Gastroesophageal sphincter (tissue), 4 donors: ENCODE results near the gene P2RY4. TPM values are rescaled to one million over a fixed set of nuclear protein-coding genes. Genes with fewer than 3 reads are reported as not detected.
A peak's percentile ranks its signal among the peaks of the same experiment; 100 is the strongest.
"Not testable (repeated sequence)": the region's sequence is repeated elsewhere in the genome, so short reads cannot be mapped to it uniquely, and the experiment has no call there.

ENCODE experiments used
- ATAC-seq: fragments of 150-250 bp; one replicate; pipeline ENCODE4 v1.9.1; 2016; ENCODE audit warnings: mild to moderate bottlenecking, moderate library complexity
- H3K27ac ChIP-seq, 4 donors: fragments of 200-600 bp; sonication (generic) in 3 of 4; 1 replicate in 3 of 4; 2 replicates in 1 of 4; pipeline ENCODE4 v1.5.1; 2016 to 2019
- H3K27me3 ChIP-seq: fragments of 200-600 bp; sonication (generic); one replicate; pipeline ENCODE4 v1.5.1; 2019
- H3K36me3 ChIP-seq, 2 donors: fragments of 200-600 bp; sonication (generic); one replicate each; pipeline ENCODE4 v1.5.1; 2019; ENCODE audit warnings: control low read depth in 1 of 2
- H3K4me1 ChIP-seq, 3 donors: fragments of 200-600 bp; sonication (generic); 1 replicate in 2 of 3; 2 replicates in 1 of 3; pipeline ENCODE4 v1.5.1; 2016 to 2019; ENCODE audit warnings: control low read depth in 2 of 3
- H3K4me3 ChIP-seq, 2 donors: fragments of 200-600 bp; sonication (generic); one replicate each; pipeline ENCODE4 v1.5.1; 2019; ENCODE audit warnings: mild to moderate bottlenecking in 1 of 2, moderate library complexity in 1 of 2
- H3K9me3 ChIP-seq, 3 donors: fragments of 200-600 bp; sonication (generic); one replicate each; pipeline ENCODE4 v1.5.1; 2017 to 2019; ENCODE audit warnings: control low read depth in 2 of 3
- EP300 ChIP-seq: sonication (generic); formaldehyde crosslinking; IDR thresholded peaks from one replicate; pipeline ENCODE4 v1.6.1; 2017; ENCODE audit warnings: antibody characterized with exemption, mild to moderate bottlenecking
- POLR2A ChIP-seq, 2 donors: fragments of 450-650 bp; IDR thresholded peaks; one replicate each; pipeline ENCODE4 v1.6.1; 2017; ENCODE audit warnings: antibody characterized with exemption in 2 of 2, mild to moderate bottlenecking in 2 of 2, moderate library complexity in 1 of 2
- POLR2AphosphoS5 ChIP-seq: sonication (generic); formaldehyde crosslinking; IDR thresholded peaks from one replicate; pipeline ENCODE4 v1.6.1; 2017; ENCODE audit warnings: antibody characterized with exemption
- WGBS, 2 donors: methylation state at CpG; one replicate each; pipeline ENCODE4 v1.1.5; 2018; ENCODE audit warnings: low coverage in 1 of 2; 5-methylcytosine and 5-hydroxymethylcytosine counted together
- total RNA-seq, 4 donors: library from RNA; depleted of rRNA; stranded (reverse); fragments of >200 nt; gene quantifications; one replicate each; pipeline ENCODE4 v1.1.0, GENCODE V29; 2016
- TF ChIP-seq, protein P1 (sequence below), 4 experiments: fragments of 200-600 bp in 2 of 4; fragments of 450-650 bp in 2 of 4; sonication (generic) in 1 of 4; IDR thresholded peaks; one replicate each; pipeline ENCODE4 v1.5.1; 2017 to 2019; ENCODE audit warnings: antibody characterized with exemption in 4 of 4, mild to moderate bottlenecking in 2 of 4, moderate library complexity in 2 of 4

The P2RY4 gene
- total RNA-seq, 4 donors from 2014 or later: 0.27 to 0.93 (median 0.50) TPM; not detected in 1

GRCh38 chrX:70289168-70289792, 29.3 kb upstream of the P2RY4 start:
- Histone ChIP-seq H3K27me3 (no peaks in the 10 kb centered on the region), H3K9me3 (no peaks in the 10 kb centered on the region), H3K27ac (peak overlapping the region; percentile 35 to 76 (median 71)), H3K4me3 (peak overlapping the region; percentile 54 to 55), H3K4me1 (peaks cover 0 to 10% (median 0%) of the 10 kb centered on the region in 3 donors), H3K36me3 (peaks cover 0 to 33% of the 10 kb centered on the region in 2 donors)
- TF ChIP-seq POLR2A (IDR thresholded peaks at IDR 0.05) (no peak), POLR2AphosphoS5 (no peak), EP300 (no peak)
- TF ChIP-seq, protein P1, sequence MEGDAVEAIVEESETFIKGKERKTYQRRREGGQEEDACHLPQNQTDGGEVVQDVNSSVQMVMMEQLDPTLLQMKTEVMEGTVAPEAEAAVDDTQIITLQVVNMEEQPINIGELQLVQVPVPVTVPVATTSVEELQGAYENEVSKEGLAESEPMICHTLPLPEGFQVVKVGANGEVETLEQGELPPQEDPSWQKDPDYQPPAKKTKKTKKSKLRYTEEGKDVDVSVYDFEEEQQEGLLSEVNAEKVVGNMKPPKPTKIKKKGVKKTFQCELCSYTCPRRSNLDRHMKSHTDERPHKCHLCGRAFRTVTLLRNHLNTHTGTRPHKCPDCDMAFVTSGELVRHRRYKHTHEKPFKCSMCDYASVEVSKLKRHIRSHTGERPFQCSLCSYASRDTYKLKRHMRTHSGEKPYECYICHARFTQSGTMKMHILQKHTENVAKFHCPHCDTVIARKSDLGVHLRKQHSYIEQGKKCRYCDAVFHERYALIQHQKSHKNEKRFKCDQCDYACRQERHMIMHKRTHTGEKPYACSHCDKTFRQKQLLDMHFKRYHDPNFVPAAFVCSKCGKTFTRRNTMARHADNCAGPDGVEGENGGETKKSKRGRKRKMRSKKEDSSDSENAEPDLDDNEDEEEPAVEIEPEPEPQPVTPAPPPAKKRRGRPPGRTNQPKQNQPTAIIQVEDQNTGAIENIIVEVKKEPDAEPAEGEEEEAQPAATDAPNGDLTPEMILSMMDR (IDR thresholded peaks at IDR 0.05): no peak
- WGBS, 2 donors: 40% methylated on average over 10 of the region's 11 CpGs; no CpG with 5 or more reads in 1 of the 2 donors
- no peak for ATAC-seq

- Histone ChIP-seq H3K4me3 (no peak within 1 kb of the TSS), H3K4me1 (no peaks in the 10 kb centered on the region), H3K27ac (no peak within 1 kb of the TSS), H3K36me3 (peaks cover 0 to 24% of the 10 kb centered on the region in 2 donors), H3K9me3 (no peaks in the 10 kb centered on the region), H3K27me3 (no peaks in the 10 kb centered on the region)
- no peak for ATAC-seq
- TF ChIP-seq, protein P1 (IDR thresholded peaks at IDR 0.05): no peak
- TF ChIP-seq POLR2AphosphoS5 (no peak), EP300 (no peak), POLR2A (IDR thresholded peaks at IDR 0.05) (no peak)
- WGBS, 2 donors: 100% methylated on average over 1 of the region's 21 CpGs; no CpG with 5 or more reads in 1 of the 2 donors
Observed at GRCh38 chrX:70281951-70282350, 21.9 kb upstream of the P2RY4 start, which contains the start of gene RAB41. TSS of gene RAB41 (plus strand) at chrX:70282172. CDS start at chrX:70282218, 46 bp downstream.

DNA sequence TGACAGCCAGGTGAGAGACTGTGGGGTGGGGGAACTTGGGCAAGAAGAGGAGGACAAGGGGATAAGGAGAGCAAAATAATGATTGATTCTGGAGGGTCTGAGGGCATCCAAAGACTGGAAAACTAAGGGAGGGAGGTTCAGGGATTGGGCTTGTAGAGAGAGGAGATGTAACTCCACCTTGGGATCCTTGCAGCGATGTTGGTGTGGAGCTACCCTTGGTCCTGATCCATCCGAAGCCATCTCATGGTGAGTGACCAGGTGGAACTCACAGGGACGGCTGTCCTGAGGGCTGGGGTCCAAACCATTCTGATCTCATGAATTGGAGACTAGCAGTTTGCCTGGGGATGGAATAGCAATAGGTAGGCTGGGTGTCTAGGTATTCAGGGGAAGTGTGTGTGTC, 20.6 kb upstream of the P2RY4 start:
- no peak overlapping the region for H3K27ac ChIP-seq
- H3K4me3 ChIP-seq: no peak overlapping the region
- H3K27me3 ChIP-seq: no peaks in the 10 kb centered on the region
- no peaks in the 10 kb centered on the region for H3K9me3 ChIP-seq
- H3K36me3 ChIP-seq: peaks cover 0 to 10% of the 10 kb centered on the region in 2 donors
- TF ChIP-seq, protein P1 (IDR thresholded peaks at IDR 0.05): no peak
- TF ChIP-seq EP300 (no peak), POLR2AphosphoS5 (no peak), POLR2A (IDR thresholded peaks at IDR 0.05) (no peak)
- ATAC-seq: no peak
- no peaks in the 10 kb centered on the region for H3K4me1 ChIP-seq
- whole genome bisulfite sequencing, 2 donors: 95% methylated on average over 3 of the region's 3 CpGs; no CpG with 5 or more reads in 1 of the 2 donors

DNA sequence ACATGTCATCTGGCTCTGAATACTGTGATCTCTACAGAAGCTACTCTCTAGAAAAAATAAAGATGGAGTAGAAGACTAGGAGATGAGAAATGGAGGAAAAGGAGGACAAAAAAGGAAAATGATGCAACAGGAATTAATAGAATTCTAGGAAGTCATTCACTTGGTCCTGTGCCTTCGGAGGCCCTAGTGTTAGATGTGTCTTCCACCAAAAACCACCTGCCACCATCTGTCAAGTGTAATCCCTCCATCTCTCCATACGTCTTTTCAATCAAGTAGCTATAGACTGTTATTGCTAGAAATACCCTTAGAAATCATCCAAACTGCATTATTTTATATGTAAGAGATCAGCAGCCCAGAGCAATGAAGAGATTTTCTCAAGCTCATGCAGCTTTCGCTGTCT, 19.1 kb upstream of the P2RY4 start:
- TF ChIP-seq POLR2AphosphoS5: no peak
- no peak for TF ChIP-seq POLR2A (IDR thresholded peaks at IDR 0.05)
- TF ChIP-seq, protein P1 (IDR thresholded peaks at IDR 0.05): no peak
- no peak for TF ChIP-seq EP300
- no peak for ATAC-seq
- H3K4me1 ChIP-seq: no peaks in the 10 kb centered on the region
- H3K9me3 ChIP-seq: no peaks in the 10 kb centered on the region
- H3K27me3 ChIP-seq: no peaks in the 10 kb centered on the region
- H3K27ac ChIP-seq: no peak overlapping the region
- no peak overlapping the region for H3K4me3 ChIP-seq
- 77 to 88% methylated on average over 2 to 3 of the region's 3 CpGs for WGBS, 2 donors
- peaks cover 0 to 6% of the 10 kb centered on the region in 2 donors for H3K36me3 ChIP-seq

- H3K27ac ChIP-seq, ATAC-seq, H3K27me3 ChIP-seq, H3K4me1 ChIP-seq, H3K36me3 ChIP-seq, H3K4me3 ChIP-seq, H3K9me3 ChIP-seq: not testable (repeated sequence)
- 70 to 72% methylated on average over 4 to 5 of the region's 7 CpGs for WGBS, 2 donors
Observed at GRCh38 chrX:70274029-70274428, 14.0 kb upstream of the P2RY4 start.
